Measurements from ENCODE around the gene KDM3A.
A peak's percentile ranks its signal among the peaks of the same experiment; 100 is the strongest.

KDM3A gene

GRCh38 chr2:86440631-86441391, at the start of gene KDM3A:
Gene KDM3A (plus strand): TSS chr2:86441371. CDS start chr2:86442048, 677 bp downstream.
- DNase-seq, result peak; percentile 100

GRCh38 chr2:86392873-86393518, 48.2 kb upstream of the KDM3A start:
- DNase-seq, result no peak

GRCh38 chr2:86393521-86394491, 47.4 kb upstream of the KDM3A start:
- DNase-seq, result no peak

- DNase-seq, result no peak
These were observed 44.8 kb upstream of the KDM3A start for GRCh38 chr2:86396291-86396785.

GRCh38 chr2:86397986-86398385, 43.2 kb upstream of the KDM3A start:
- DNase-seq, result no peak

GRCh38 chr2:86398500-86399474, 42.4 kb upstream of the KDM3A start:
- DNase-seq, result no peak

- no peak for DNase-seq
These were observed 40.9 kb upstream of the KDM3A start for GRCh38 chr2:86400321-86400720.

- no peak for DNase-seq
These were observed 30.6 kb upstream of the KDM3A start for GRCh38 chr2:86410581-86410980.

GRCh38 chr2:86411396-86411795, 29.8 kb upstream of the KDM3A start:
- DNase-seq, result no peak

GRCh38 chr2:86412007-86412406, 29.2 kb upstream of the KDM3A start:
- no peak for DNase-seq

- DNase-seq, result no peak
These were observed 27.7 kb upstream of the KDM3A start for GRCh38 chr2:86413296-86414094.

GRCh38 chr2:86414996-86415395, 26.2 kb upstream of the KDM3A start:
- no peak for DNase-seq

GRCh38 chr2:86416146-86416545, 25.0 kb upstream of the KDM3A start:
- no peak for DNase-seq

- DNase-seq, result no peak
These were observed 23.2 kb upstream of the KDM3A start for GRCh38 chr2:86417961-86418360.

- DNase-seq, result no peak
These were observed 20.3 kb upstream of the KDM3A start for GRCh38 chr2:86420913-86421312.

- no peak for DNase-seq
These were observed 14.9 kb upstream of the KDM3A start for GRCh38 chr2:86426271-86426670.

- DNase-seq, result no peak
These were observed 11.8 kb upstream of the KDM3A start for GRCh38 chr2:86429335-86429734.

- DNase-seq, result no peak
These were observed 10.8 kb upstream of the KDM3A start for GRCh38 chr2:86430368-86430767.

- no peak for DNase-seq
These were observed 8.0 kb upstream of the KDM3A start for GRCh38 chr2:86433137-86433536.

- no peak for DNase-seq
These were observed 6.9 kb upstream of the KDM3A start for GRCh38 chr2:86434290-86434689.

- no peak for DNase-seq
These were observed 5.6 kb upstream of the KDM3A start for GRCh38 chr2:86435531-86435930.

Measured in activated CD4-positive, alpha-beta T cell treated with anti-CD3 and anti-CD28 coated beads for 48 hours (primary cell).